Activated CD4-positive, alpha-beta T cell treated with anti-CD3 and anti-CD28 coated beads for 36 hours (primary cell): ENCODE measurements around the gene SGTB. TPM values are rescaled to one million over a fixed set of nuclear protein-coding genes. Genes with fewer than 3 reads are reported as not detected.

Source experiments
- ATAC-seq: fragments of 200-7000 bp; cut with Tn5 transposase; one replicate; pipeline ENCODE4 v1.10.0; 2021; ENCODE audit warnings: mild to moderate bottlenecking, moderate library complexity
- CTCF ChIA-PET: fragments of 350-600 bp; sonication (Branson Sonifier 250); formaldehyde crosslinking; loops from one replicate; lab custom pipeline; 2021; ENCODE audit warnings: antibody characterized with exemption; lab: Charles Lee
- POLR2A ChIA-PET: fragments of 350-600 bp; sonication (Branson Sonifier 250); formaldehyde crosslinking; loops from one replicate; lab custom pipeline; 2021; ENCODE audit warnings: antibody characterized with exemption, inconsistent platforms; lab: Charles Lee
- DNase-seq: peaks from one replicate; pipeline ENCODE4 v3.0.0-alpha.2; 2020
- H3K27ac Mint-ChIP-seq: one replicate; pipeline ENCODE4 v1.8.0; 2021; ENCODE audit warnings: mixed read lengths
- H3K27me3 Mint-ChIP-seq: one replicate; pipeline ENCODE4 v1.8.0; 2021; ENCODE audit warnings: mixed read lengths
- H3K36me3 Mint-ChIP-seq: one replicate; pipeline ENCODE4 v1.8.0; 2021; ENCODE audit warnings: low read depth, mixed read lengths
- H3K4me1 Mint-ChIP-seq: one replicate; pipeline ENCODE4 v1.8.0; 2021; ENCODE audit warnings: mixed read lengths
- H3K4me3 Mint-ChIP-seq: one replicate; pipeline ENCODE4 v1.8.0; 2021; ENCODE audit warnings: mild to moderate bottlenecking, moderate library complexity, mixed read lengths
- H3K9me3 Mint-ChIP-seq: one replicate; pipeline ENCODE4 v1.8.0; 2021; ENCODE audit warnings: low read depth, mixed read lengths
- intact Hi-C, 2 experiments: fragments of 100-400 bp; cut with DNase I in 1 of 2; cut with micrococcal nuclease in 1 of 2; formaldehyde crosslinking; loops; one replicate each; pipeline versions ENCODE4 v1.14.2 to v1.15.1; 2022 to 2024; cut with DNase I, micrococcal nuclease
- total RNA-seq, 2 experiments: library from RNA; stranded (reverse); gene quantifications; one replicate each; pipeline ENCODE4 v1.2.3, GENCODE V29; 2021

SGTB gene
- 10 to 100 TPM; 18.0 TPM for total RNA-seq

DNA sequence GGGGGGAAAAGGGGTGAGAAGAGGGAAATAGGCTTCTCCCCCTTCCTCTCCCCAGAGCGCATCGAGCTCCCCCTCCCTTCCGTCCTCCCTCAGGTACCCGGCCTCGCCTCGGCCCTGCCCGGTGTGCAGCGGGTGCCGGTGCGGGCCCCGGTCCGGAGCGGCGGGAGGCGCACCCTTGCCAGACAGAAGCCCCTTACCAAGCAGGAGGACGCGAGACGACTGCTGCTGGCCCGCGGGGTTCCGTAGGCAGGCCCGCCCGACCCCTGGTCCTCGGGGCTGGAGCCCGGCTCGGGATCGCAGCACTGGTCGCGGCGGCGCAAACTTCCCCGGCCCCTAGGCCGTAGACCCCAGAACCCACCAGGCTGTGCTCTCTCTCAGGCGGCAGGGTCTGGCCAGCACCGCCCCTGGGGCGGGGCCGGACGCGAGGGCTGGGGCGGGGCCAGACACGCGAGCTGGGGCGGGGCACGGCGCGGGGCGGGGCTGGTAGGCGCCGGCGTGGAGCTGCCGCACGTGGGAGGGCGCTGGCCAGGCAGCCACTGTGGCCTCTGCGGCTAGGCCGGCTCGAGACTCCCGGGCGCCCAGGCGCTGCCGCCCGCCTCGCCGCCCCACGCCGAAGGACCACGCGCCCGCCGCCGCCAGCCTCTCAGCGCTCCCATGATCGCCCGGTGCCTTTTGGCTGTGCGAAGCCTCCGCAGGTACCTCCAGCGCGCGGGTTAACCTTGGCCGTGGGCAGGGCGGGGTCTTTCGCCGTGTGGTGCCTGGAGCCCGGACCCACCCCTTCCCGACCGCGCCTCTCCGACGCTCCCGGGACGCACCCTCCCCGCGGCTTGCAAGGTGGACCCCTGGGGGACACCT lies at the start of gene SGTB, which contains the start of gene NLN:
Gene SGTB, minus strand, starts transcription at position 390 of the 855 bp plus-strand sequence. CDS start 1,302 bp downstream, outside the sequence.
Gene NLN, plus strand, starts transcription at position 486 of the 855 bp plus-strand sequence. Its CDS starts 169 bp downstream, at position 655.
- ChIA-PET POLR2A (interaction anchor here (0.6 to 0.9 kb wide), 2 partner anchors 54 to 1170 kb away, joined by 3 read pairs; no protein-coding TSS in a partner anchor), CTCF (interaction anchor here (0.6 to 2.1 kb wide), 4 partner anchors 11 to 510 kb away, joined by 3 to 8 read pairs (median 4); no protein-coding TSS in a partner anchor)
- ATAC-seq: peak; percentile 91
- Mint-ChIP-seq H3K27me3 (no peaks in the 10 kb centered on the region), H3K27ac (peak within 1 kb of the TSS; percentile 93), H3K4me3 (peak within 1 kb of the TSS; percentile 94), H3K36me3 (peaks cover 7% of the 10 kb centered on the region), H3K4me1 (peaks cover 20% of the 10 kb centered on the region), H3K9me3 (no peaks in the 10 kb centered on the region)
- intact Hi-C loops: loop anchor here in 1 of 2 experiments (1.0 kb wide), 5 partner anchors 98 to 448 kb away; partner anchors contain the start of genes CENPK, ERBIN, PPWD1 and SREK1
- DNase-seq: peak; percentile 91

- ATAC-seq: no peak
- ChIA-PET CTCF (no interaction called here), POLR2A (no interaction called here)
- H3K27me3 Mint-ChIP-seq: no peaks in the 10 kb centered on the region
- peaks cover 19% of the 10 kb centered on the region for H3K4me1 Mint-ChIP-seq
- H3K27ac Mint-ChIP-seq: no peak overlapping the region
- peaks cover 4% of the 10 kb centered on the region for H3K9me3 Mint-ChIP-seq
- no peak for DNase-seq
- H3K36me3 Mint-ChIP-seq: peaks cover 16% of the 10 kb centered on the region
- intact Hi-C loops: no loop called here
- H3K4me3 Mint-ChIP-seq: no peak overlapping the region
These were observed 49.4 kb upstream of the SGTB start for GRCh38 chr5:65771266-65771665.

DNA sequence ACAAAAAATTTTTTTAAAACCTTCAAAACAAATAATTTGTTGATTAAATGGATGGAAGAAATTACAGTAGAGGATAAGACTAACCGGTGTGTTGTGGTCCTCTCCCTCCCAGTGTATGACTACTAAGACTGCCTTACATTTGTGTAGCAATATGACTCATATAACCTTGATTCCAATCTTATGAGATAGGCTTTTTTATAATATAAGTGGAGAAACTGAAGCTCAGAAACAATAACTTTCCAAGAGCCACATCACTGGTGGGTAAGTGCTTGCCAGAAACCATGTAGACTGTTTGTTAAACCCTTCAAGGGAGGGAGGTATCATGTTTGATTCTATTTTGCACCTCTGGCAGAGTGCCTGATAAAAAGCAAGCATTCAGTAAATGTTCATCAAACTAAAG lies 47.6 kb upstream of the SGTB start:
- CTCF ChIA-PET: no interaction called here
- no peak for DNase-seq
- ATAC-seq: peak; percentile 55
- Mint-ChIP-seq H3K36me3 (peaks cover 19% of the 10 kb centered on the region), H3K4me3 (no peak overlapping the region), H3K9me3 (peaks cover 4% of the 10 kb centered on the region), H3K4me1 (peaks cover 18% of the 10 kb centered on the region), H3K27ac (no peak overlapping the region), H3K27me3 (no peaks in the 10 kb centered on the region)
- POLR2A ChIA-PET: no interaction called here
- intact Hi-C loops: no loop called here

- no peak overlapping the region for H3K27ac Mint-ChIP-seq
- no peaks in the 10 kb centered on the region for H3K27me3 Mint-ChIP-seq
- ATAC-seq: no peak
- intact Hi-C loops: no loop called here
- peaks cover 19% of the 10 kb centered on the region for H3K36me3 Mint-ChIP-seq
- no peak for DNase-seq
- peaks cover 11% of the 10 kb centered on the region for H3K4me1 Mint-ChIP-seq
- H3K4me3 Mint-ChIP-seq: no peak overlapping the region
- peaks cover 4% of the 10 kb centered on the region for H3K9me3 Mint-ChIP-seq
- ChIA-PET CTCF (no interaction called here), POLR2A (no interaction called here)
These were observed 46.9 kb upstream of the SGTB start for GRCh38 chr5:65768723-65769346.

DNA sequence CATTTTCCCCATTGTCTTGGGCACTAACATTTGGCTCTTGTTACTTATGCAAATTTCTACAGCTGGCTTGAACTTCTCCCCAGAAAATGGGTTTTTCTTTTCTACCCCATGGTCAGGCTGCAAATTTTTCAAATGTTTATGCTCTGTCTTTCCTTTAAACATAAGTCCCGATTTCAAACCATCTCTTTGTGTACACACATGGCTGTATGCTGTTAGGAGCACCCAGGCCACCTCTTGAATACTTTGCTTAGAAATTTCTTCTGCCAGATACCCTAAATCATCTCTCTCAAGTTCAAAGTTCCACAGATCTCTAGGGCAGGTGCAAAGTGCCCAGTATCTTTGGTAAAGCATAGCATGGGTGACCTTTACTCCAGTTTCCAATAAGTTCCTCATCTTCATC lies 45.7 kb upstream of the SGTB start:
- H3K36me3 Mint-ChIP-seq: peaks cover 19% of the 10 kb centered on the region
- intact Hi-C loops: no loop called here
- DNase-seq (no peak), ATAC-seq (no peak)
- peaks cover 11% of the 10 kb centered on the region for H3K4me1 Mint-ChIP-seq
- H3K27me3 Mint-ChIP-seq: no peaks in the 10 kb centered on the region
- H3K9me3 Mint-ChIP-seq: peaks cover 4% of the 10 kb centered on the region
- ChIA-PET POLR2A (no interaction called here), CTCF (no interaction called here)
- H3K27ac Mint-ChIP-seq: no peak overlapping the region
- H3K4me3 Mint-ChIP-seq: no peak overlapping the region

DNA sequence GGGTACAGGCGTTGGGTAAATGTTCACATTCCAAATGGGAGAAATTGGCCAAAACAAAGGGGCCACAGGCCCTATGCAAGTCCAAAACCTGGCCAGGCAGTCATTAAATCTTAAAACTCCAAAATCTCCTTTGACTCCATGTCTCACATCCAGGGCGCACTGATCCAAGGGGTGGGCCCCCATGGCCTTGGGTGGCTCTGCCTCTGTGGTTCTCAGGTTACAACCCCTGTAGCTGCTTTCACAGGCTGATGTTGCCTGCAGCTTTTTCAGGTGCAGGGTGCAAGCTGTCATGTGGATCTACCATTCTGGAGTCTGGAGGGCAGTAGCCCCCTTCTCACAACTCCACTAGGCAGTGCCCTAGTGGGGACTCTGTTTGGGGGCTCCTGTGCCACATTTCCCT lies 44.9 kb upstream of the SGTB start:
- intact Hi-C loops: no loop called here
- Mint-ChIP-seq H3K4me1 (peaks cover 11% of the 10 kb centered on the region), H3K4me3 (no peak overlapping the region), H3K27ac (no peak overlapping the region), H3K9me3 (peaks cover 4% of the 10 kb centered on the region), H3K36me3 (peaks cover 19% of the 10 kb centered on the region), H3K27me3 (no peaks in the 10 kb centered on the region)
- DNase-seq (no peak), ATAC-seq (no peak)
- ChIA-PET CTCF (no interaction called here), POLR2A (no interaction called here)

GRCh38 chr5:65766175-65766574 lies 44.3 kb upstream of the SGTB start:
- no peaks in the 10 kb centered on the region for H3K27me3 Mint-ChIP-seq
- POLR2A ChIA-PET: no interaction called here
- intact Hi-C loops: no loop called here
- no peak overlapping the region for H3K27ac Mint-ChIP-seq
- CTCF ChIA-PET: interaction anchor here (0.6 kb wide), 1 partner anchor 45 kb away, joined by 4 read pairs; no protein-coding TSS in a partner anchor
- ATAC-seq (peak; percentile 60), DNase-seq (no peak)
- peaks cover 4% of the 10 kb centered on the region for H3K9me3 Mint-ChIP-seq
- peaks cover 19% of the 10 kb centered on the region for H3K36me3 Mint-ChIP-seq
- no peak overlapping the region for H3K4me3 Mint-ChIP-seq
- peaks cover 13% of the 10 kb centered on the region for H3K4me1 Mint-ChIP-seq

DNA sequence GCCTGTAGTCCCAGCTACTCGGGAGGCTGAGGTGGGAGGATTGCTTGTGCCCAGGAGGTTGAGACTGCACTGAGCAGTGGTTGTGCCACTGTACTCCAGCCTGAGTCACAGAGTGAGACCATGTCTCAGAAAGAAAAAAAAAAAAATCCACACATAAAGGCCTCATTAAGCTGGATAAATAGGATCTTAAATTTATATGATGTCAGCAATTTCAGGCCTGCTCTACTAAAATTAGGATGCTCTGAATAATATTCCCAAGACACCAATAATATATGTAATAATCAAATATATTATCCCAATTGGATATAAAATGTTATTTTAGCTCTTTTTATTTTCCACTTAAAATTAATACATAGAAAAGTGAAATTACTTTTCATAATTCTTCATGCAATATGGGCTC lies 43.7 kb upstream of the SGTB start:
- ATAC-seq (no peak), DNase-seq (no peak)
- Mint-ChIP-seq H3K27ac (no peak overlapping the region), H3K27me3 (no peaks in the 10 kb centered on the region), H3K4me3 (no peak overlapping the region), H3K9me3 (peaks cover 4% of the 10 kb centered on the region), H3K36me3 (peaks cover 19% of the 10 kb centered on the region), H3K4me1 (peaks cover 17% of the 10 kb centered on the region)
- ChIA-PET POLR2A (no interaction called here), CTCF (interaction anchor here (0.6 kb wide), 1 partner anchor 45 kb away, joined by 4 read pairs; no protein-coding TSS in a partner anchor)
- intact Hi-C loops: no loop called here

DNA sequence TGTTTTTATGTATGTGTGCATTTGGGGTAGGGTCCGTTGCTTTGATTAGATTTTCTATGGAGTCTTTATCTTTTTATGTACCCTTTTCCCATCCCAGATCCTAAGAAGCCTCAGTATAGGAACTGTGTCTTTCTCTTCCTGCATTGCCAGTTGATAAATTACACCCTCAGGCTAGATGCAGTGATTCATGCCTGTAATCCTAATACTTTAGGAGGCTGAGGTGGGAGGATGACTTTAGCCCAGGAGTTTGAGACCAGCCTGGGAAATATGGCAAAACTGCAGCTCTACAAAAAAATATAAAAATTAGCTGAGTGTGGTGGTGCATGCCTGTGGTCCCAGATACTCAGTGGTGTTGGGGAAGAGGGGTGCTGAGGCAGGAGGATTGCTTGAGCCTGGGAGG lies 40.3 kb upstream of the SGTB start:
- intact Hi-C loops: no loop called here
- CTCF ChIA-PET: interaction anchor here (0.7 to 1.3 kb wide), 2 partner anchors 208 to 409 kb away, joined by 3 read pairs; no protein-coding TSS in a partner anchor

GRCh38 chr5:65760504-65761275 lies 38.8 kb upstream of the SGTB start:
- intact Hi-C loops: no loop called here
- Mint-ChIP-seq H3K4me1 (peaks cover 5% of the 10 kb centered on the region), H3K36me3 (no peaks in the 10 kb centered on the region), H3K27me3 (no peaks in the 10 kb centered on the region), H3K27ac (no peak overlapping the region), H3K9me3 (no peaks in the 10 kb centered on the region), H3K4me3 (no peak overlapping the region)
- ChIA-PET POLR2A (no interaction called here), CTCF (interaction anchor here (0.9 to 1.5 kb wide), 3 partner anchors 23 to 738 kb away, joined by 3 read pairs; no protein-coding TSS in a partner anchor)
- DNase-seq (peak; percentile 51), ATAC-seq (peak; percentile 60)

More for the DNA sequence above, 40.3 kb upstream of the SGTB start:
- POLR2A ChIA-PET: interaction anchor here (0.6 kb wide), 1 partner anchor 43 kb away, joined by 4 read pairs; no protein-coding TSS in a partner anchor
- no peak for ATAC-seq
- H3K9me3 Mint-ChIP-seq: peaks cover 4% of the 10 kb centered on the region
- H3K36me3 Mint-ChIP-seq: peaks cover 12% of the 10 kb centered on the region
- H3K4me3 Mint-ChIP-seq: no peak overlapping the region
- H3K27me3 Mint-ChIP-seq: no peaks in the 10 kb centered on the region
- no peak for DNase-seq
- no peak overlapping the region for H3K27ac Mint-ChIP-seq
- H3K4me1 Mint-ChIP-seq: peaks cover 12% of the 10 kb centered on the region
